Thyroid gland (tissue), 4 donors: ENCODE data around the gene RAB8B. TPM values are rescaled to one million over a fixed set of nuclear protein-coding genes. Genes with fewer than 3 reads are reported as not detected.
A peak's percentile ranks its signal among the peaks of the same experiment; 100 is the strongest.

Experiments used
- DNase-seq, 2 donors: peaks; one replicate each; pipeline ENCODE4 v3.0.0-alpha.2; 2019
- H3K27ac ChIP-seq, 3 donors: fragments of 200-600 bp; sonication (generic); 1 replicate in 2 of 3; 2 replicates in 1 of 3; pipeline ENCODE4 v1.5.1; 2016 to 2019; ENCODE audit warnings: mild to moderate bottlenecking in 1 of 3, moderate library complexity in 1 of 3
- H3K27me3 ChIP-seq: fragments of 200-600 bp; sonication (generic); one replicate; pipeline ENCODE4 v1.5.1; 2019
- H3K36me3 ChIP-seq, 2 donors: fragments of 200-600 bp; sonication (generic); one replicate each; pipeline ENCODE4 v1.5.1; 2016 to 2019
- H3K4me1 ChIP-seq, 2 donors: fragments of 200-600 bp; sonication (generic); one replicate each; pipeline ENCODE4 v1.5.1; 2017 to 2019
- H3K4me3 ChIP-seq, 3 donors: fragments of 200-600 bp; sonication (generic); replicated peaks in 1 of 3; 1 replicate in 2 of 3; 2 replicates in 1 of 3; pipeline ENCODE4 v1.5.1; 2016; ENCODE audit warnings: mild to moderate bottlenecking in 1 of 3
- H3K9me3 ChIP-seq: fragments of 200-600 bp; sonication (generic); one replicate; pipeline ENCODE4 v1.5.1; 2017
- POLR2A ChIP-seq, 2 donors: fragments of 450-650 bp; IDR thresholded peaks; one replicate each; pipeline ENCODE4 v1.6.1; 2017; ENCODE audit warnings: antibody characterized with exemption in 2 of 2, mild to moderate bottlenecking in 2 of 2, moderate library complexity in 1 of 2
- WGBS, 2 donors: methylation state at CpG; one replicate each; pipeline ENCODE4 v1.1.5; 2017; 5-methylcytosine and 5-hydroxymethylcytosine counted together
- intact Hi-C: fragments of 100-400 bp; cut with DNase I; formaldehyde crosslinking; loops from one replicate; pipeline ENCODE4 v1.15.1; 2023
- total RNA-seq, 4 donors: library from RNA; depleted of rRNA; stranded (reverse); fragments of >200 nt; gene quantifications; one replicate each; pipeline ENCODE4 v1.2.3, GENCODE V29; 2016
- TF ChIP-seq, protein P1 (sequence below), 6 experiments: fragments of 200-600 bp in 3 of 6; fragments of 450-650 bp in 3 of 6; sonication (generic) in 3 of 6; IDR thresholded peaks; one replicate each; pipeline ENCODE4 v1.5.1; 2016 to 2019; ENCODE audit warnings: antibody characterized with exemption in 6 of 6, mild to moderate bottlenecking in 2 of 6, inconsistent platforms in 1 of 6, moderate library complexity in 1 of 6

Gene RAB8B
- total RNA-seq, 4 donors from 2014 or later, result 17.6 to 36.0 (median 22.1) TPM

DNA sequence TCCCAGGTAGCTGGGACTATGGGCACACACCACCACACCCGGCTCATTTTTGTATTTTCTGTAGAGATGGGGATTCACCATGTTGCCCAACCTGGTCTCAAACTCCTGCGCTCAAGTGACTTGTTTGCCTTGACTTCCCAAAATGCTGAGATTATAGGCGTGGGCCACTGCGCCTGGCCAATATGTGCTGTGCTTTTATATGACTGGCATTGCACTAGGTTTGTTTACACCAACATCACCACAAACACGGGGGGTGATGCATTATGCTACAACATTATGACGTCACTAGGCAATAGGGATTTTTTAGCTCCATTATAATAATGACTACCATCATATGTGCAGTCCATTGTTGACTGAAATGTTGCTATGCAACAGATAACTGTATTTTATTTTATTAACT lies 94.9 kb downstream of the RAB8B start:
- no peak overlapping the region for H3K4me3 ChIP-seq
- H3K9me3 ChIP-seq, result no peaks in the 10 kb centered on the region
- no peaks in the 10 kb centered on the region for H3K4me1 ChIP-seq
- TF ChIP-seq, protein P1, sequence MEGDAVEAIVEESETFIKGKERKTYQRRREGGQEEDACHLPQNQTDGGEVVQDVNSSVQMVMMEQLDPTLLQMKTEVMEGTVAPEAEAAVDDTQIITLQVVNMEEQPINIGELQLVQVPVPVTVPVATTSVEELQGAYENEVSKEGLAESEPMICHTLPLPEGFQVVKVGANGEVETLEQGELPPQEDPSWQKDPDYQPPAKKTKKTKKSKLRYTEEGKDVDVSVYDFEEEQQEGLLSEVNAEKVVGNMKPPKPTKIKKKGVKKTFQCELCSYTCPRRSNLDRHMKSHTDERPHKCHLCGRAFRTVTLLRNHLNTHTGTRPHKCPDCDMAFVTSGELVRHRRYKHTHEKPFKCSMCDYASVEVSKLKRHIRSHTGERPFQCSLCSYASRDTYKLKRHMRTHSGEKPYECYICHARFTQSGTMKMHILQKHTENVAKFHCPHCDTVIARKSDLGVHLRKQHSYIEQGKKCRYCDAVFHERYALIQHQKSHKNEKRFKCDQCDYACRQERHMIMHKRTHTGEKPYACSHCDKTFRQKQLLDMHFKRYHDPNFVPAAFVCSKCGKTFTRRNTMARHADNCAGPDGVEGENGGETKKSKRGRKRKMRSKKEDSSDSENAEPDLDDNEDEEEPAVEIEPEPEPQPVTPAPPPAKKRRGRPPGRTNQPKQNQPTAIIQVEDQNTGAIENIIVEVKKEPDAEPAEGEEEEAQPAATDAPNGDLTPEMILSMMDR (IDR thresholded peaks at IDR 0.05), result no peak
- TF ChIP-seq POLR2A (IDR thresholded peaks at IDR 0.05), result no peak
- peaks cover 6 to 8% of the 10 kb centered on the region in 2 donors for H3K36me3 ChIP-seq
- DNase-seq, result no peak
- no peaks in the 10 kb centered on the region for H3K27me3 ChIP-seq
- intact Hi-C loops, result no loop called here
- WGBS, 2 donors, result 98% methylated on average over 5 to 6 of the region's 6 CpGs
- H3K27ac ChIP-seq, result no peak overlapping the region

DNA sequence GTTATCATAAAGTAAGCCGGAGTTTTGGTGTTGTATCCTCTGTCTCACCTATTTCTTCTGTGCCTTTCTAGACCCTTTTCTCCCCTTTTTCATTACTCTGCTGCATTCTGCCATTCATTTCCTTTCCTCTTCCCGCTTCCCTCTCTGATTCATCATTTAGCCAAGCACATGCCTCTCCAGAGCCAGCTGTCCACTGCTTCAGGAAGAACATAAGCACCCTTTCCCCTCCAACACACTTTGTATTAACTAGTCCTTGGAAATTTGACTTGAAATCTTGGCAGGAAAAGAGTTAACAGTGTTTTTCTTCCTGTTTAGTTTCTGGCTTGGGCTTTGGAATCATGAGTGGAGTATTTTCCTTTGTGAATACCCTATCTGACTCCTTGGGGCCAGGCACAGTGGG lies 97.7 kb downstream of the RAB8B start:
- Histone ChIP-seq H3K4me1 (no peaks in the 10 kb centered on the region), H3K4me3 (no peak overlapping the region), H3K9me3 (no peaks in the 10 kb centered on the region), H3K36me3 (peaks cover 6 to 8% of the 10 kb centered on the region in 2 donors), H3K27ac (no peak overlapping the region), H3K27me3 (no peaks in the 10 kb centered on the region)
- TF ChIP-seq, protein P1 (IDR thresholded peaks at IDR 0.05), result no peak
- no peak for TF ChIP-seq POLR2A (IDR thresholded peaks at IDR 0.05)
- 82 to 91% methylated on average over 2 of the region's 2 CpGs for WGBS, 2 donors
- no peak for DNase-seq
- intact Hi-C loops, result no loop called here

DNA sequence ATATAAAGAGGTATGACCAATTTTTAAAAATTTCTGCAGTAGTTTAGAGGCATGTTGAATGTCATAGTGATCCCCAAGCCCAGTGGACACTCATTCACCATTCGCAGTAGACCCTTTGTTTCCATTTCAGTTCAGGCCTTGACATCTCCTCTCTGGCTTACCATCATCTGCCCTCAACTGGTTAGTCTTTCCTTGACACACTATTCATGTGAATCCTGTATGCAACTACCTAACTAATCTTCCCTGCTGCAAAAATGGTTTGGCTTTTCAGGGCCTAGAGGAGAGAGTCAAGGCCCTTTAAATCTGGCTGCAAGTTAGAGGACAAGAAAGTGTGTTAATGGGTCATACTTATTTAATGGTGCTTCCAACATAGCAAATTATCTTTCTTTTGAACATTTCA lies 98.9 kb downstream of the RAB8B start:
- no peaks in the 10 kb centered on the region for H3K9me3 ChIP-seq
- intact Hi-C loops, result no loop called here
- H3K27ac ChIP-seq, result no peak overlapping the region
- DNase-seq, result no peak
- 73 to 79% methylated on average over 1 of the region's 1 CpG for WGBS, 2 donors
- H3K27me3 ChIP-seq, result no peaks in the 10 kb centered on the region
- peaks cover 5 to 6% of the 10 kb centered on the region in 2 donors for H3K36me3 ChIP-seq
- peaks cover 0 to 2% of the 10 kb centered on the region in 2 donors for H3K4me1 ChIP-seq
- no peak overlapping the region for H3K4me3 ChIP-seq
- TF ChIP-seq, protein P1 (IDR thresholded peaks at IDR 0.05), result no peak
- no peak for TF ChIP-seq POLR2A (IDR thresholded peaks at IDR 0.05)

DNA sequence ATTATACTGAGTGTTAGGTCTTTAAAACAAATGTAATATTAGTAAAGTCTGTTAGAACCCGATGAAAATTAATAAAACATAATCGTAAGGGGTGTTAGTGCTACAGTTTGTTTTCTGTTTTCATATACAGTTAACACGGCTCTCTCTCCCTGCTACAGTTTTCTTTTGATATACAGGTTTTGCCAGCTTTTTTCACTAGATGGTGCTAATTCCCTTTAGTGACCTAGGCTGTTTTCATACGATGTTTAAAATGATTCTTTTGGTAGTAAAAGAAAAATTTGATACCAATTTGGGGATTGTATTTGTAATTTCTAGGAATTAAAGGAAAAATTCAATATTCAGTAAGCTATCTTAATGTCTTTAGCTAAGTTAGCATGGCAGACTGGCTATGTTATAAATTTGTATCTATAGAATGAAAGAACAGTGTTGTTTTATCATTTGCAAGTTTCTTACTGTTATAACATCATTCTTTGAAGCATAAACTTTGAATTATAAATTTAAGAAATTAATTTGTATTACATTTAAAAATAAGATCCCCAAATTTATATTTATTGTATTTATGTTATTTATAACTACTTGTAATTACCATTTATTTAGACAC lies 99.5 kb downstream of the RAB8B start:
- Histone ChIP-seq H3K36me3 (peaks cover 5 to 6% of the 10 kb centered on the region in 2 donors), H3K27me3 (no peaks in the 10 kb centered on the region), H3K9me3 (no peaks in the 10 kb centered on the region), H3K27ac (no peak overlapping the region), H3K4me3 (no peak overlapping the region), H3K4me1 (peaks cover 0 to 6% of the 10 kb centered on the region in 2 donors)
- WGBS, 2 donors, result 1 to 3% methylated on average over 4 of the region's 4 CpGs
- DNase-seq, result no peak
- intact Hi-C loops, result no loop called here
- TF ChIP-seq, protein P1 (IDR thresholded peaks at IDR 0.05), result peak in 5 of 6 experiments; percentile 40 to 83 (median 68)
- TF ChIP-seq POLR2A (IDR thresholded peaks at IDR 0.05), result no peak

DNA sequence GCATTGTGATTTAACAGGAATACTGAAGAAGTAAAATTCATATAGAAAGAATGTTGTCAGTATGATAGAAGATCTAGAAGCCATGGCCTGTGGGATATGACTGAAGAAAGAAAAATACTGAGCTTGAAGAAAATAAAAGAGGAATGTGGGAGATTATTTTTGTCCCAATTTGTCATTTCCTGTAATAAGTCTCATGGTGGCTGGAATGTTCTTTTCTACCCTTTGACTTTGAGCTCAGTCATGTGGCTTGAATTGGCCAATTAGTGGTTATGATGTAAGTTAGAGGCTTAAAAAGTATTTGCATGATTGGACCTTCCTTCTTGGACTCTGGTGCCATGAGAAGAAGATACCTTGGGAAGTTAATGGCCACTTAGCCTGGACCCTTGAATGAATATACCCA lies 102.1 kb downstream of the RAB8B start:
- no peaks in the 10 kb centered on the region for H3K9me3 ChIP-seq
- peaks cover 0 to 6% of the 10 kb centered on the region in 2 donors for H3K4me1 ChIP-seq
- H3K27me3 ChIP-seq, result no peaks in the 10 kb centered on the region
- H3K4me3 ChIP-seq, result no peak overlapping the region
- TF ChIP-seq, protein P1 (IDR thresholded peaks at IDR 0.05), result no peak
- no peak for TF ChIP-seq POLR2A (IDR thresholded peaks at IDR 0.05)
- no peaks in the 10 kb centered on the region for H3K36me3 ChIP-seq
- intact Hi-C loops, result loop anchor here (2.0 kb wide), 1 partner anchor 111 kb away; no protein-coding TSS in a partner anchor
- H3K27ac ChIP-seq, result no peak overlapping the region
- no peak for DNase-seq
